Measurements from ENCODE around the gene DENND1A.

DENND1A gene

GRCh38 chr9:123865226-123866000 is 64.5 kb downstream of the DENND1A start:
- DNase-seq (ENCODE audit: low read depth) = no peak

GRCh38 chr9:123864251-123864650 is 65.7 kb downstream of the DENND1A start:
- no peak for DNase-seq (ENCODE audit: low read depth)

DNA sequence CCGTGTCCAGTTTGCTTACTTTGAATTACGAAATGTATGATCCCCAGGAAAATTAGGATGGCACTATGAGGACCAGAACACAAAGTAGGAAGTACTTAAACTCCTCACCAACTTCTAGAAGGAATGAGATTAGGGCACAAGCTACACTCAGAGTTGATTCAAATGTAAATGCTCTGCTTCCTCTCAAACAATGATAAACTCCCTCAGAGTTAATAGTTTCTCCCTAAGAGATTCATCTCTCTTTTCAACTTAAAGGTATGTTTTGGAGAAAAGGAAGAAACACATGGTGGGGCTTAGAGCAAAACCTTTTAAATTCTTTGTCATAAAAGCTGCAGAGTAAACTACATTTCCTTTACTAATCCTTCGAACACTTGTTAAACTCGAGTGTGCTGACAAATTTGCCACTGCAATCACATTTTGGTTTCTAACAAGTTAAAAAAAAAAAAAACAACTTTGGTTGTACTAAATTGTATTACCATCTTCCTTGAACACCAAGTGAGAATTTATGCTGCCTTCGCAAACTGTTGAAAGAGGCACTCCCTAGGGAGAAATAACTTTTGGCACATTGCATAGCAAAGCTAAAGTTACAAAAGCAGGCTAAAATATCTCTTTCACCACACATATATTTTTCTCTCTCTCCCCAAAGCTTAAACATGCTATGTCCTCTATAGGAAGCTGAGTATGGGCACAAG is 66.6 kb downstream of the DENND1A start:
- no peak for DNase-seq (ENCODE audit: low read depth)

DNA sequence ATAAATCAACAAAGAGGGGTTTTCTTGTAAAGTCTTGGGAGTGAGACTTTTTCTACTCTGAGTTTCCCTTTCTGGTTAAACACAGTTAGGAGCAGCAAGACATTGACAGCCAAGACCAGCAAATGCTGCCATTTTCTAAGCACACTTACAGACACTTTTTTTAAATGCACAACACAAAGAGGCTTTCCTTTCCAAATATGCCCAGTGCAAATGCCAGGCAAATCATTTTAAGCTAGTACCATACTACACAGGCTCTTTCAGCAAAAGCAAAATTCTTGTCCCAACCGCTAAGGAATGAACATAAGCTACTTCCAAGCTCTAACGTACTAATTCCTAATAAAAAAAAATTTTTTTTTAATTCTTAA is 68.2 kb downstream of the DENND1A start:
- DNase-seq (ENCODE audit: low read depth) = no peak

DNA sequence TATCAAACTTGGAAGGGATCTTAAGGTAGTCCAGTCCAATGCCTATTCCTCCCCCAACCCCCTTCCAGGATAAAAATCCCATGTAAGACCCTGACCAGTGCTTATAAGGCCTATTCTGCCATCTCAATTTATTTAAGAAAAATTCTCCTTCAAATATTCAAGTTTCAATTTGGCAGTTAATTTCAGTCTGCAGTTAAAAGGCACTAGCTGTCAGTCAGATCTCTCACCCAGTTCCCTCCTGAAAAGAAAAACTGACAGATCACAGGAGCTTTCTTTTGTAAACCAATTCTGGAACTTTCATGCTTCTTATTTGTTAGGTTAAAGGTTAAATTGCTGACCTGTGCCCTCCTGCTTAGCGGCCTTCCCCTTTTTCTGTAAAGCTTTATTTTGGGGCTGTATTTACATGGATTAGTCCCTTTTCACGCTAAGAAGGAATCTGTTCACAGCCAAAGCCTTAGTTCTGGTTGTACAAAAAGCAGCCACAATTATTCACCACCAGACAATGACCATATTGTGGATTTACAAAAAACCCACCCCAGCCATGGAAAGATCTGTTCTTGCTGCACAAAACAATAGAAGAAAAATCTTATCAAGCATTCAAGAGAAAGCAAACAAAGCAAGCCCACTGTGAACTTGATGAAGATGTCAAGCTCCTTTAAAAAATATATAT is 68.7 kb downstream of the DENND1A start:
- DNase-seq (ENCODE audit: low read depth) = no peak

DNA sequence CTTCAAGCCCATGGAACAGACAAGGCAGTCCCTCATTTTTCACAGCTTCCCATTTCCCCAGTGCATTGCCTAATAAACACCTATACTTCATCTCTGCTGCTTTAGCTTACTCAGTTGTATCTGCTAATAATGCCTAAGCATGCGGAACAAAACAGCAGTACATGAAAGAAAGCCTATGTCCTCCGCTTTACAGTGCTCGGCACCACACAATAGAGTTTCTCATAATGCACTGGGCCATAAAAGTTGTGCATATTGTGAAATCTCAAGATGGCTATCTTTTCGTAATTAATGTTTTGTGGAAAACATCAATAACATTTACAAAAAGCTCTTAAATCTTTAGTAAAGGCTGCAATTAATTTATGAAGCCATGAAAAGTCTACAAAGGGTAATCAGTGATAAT is 69.3 kb downstream of the DENND1A start:
- DNase-seq (ENCODE audit: low read depth) = no peak

DNA sequence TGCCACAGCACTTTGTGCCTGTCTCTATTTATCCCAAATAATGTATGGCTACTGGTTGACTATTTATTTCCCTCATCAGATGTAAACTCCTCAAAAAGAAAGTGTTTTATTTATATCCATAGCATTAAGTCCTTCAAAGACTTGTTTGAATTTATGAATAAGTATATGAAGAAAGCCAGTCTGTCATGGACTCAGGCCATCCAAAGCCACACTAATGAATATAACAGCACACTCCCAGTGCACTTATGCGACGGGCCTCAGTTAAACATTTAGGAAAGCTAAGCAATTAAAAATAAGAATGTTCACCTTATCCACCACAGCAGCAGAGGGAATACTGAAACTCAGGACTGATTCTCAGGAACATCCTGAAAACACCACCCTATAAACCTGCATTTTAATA is 77.5 kb downstream of the DENND1A start:
- no peak for DNase-seq (ENCODE audit: low read depth)

DNA sequence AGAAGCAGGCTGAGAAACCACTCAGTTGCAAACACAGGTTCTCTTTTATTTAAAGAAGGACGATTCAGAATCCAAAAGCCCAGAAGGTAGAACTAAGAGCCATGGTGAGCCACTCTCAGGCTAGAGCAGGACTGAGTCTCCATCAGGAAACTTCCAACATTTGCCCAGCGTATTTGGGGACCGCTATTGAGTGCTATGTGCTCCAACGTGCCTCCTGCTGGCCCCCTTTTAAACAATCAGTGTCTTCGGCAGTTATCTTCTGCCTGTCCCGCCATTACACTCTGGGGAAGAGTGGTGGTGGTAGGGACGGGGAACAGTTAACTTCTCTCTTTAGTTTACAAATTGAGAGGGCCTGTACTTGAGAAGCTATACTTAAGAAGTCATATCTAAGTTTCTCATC is 78.1 kb downstream of the DENND1A start:
- no peak for DNase-seq (ENCODE audit: low read depth)

DNA sequence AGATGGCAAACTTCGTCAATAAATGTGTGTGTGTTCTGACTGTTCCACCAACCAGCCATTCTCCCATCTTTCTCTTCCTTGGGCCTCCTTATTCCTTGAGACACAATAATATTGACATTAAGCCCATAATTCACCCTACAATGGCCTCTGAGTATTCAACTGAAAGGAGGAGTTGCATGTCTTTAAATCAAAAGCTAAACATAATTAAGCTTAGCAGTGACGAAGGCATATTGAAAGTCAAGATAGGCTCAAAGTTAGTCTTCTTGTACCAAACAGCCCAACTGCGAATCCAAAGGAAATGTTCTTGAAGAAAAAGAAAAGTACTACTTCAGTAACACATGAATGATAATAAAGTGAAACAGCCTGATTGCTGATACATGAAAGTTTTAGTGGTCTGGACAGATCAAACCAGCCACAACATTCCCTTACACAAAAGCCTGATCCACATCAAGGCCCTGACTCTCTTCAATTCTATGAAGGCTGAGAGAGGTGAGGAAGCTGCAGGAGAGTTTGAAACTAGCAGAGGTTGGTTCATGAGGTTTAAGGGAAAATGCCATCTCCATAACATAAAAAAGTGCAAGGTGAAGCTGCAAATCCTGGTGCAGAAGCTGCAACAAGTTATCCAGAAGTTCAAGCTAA is 81.4 kb downstream of the DENND1A start:
- no peak for DNase-seq (ENCODE audit: low read depth)

GRCh38 chr9:123846966-123847365 is 83.0 kb downstream of the DENND1A start:
- DNase-seq (ENCODE audit: low read depth) = no peak

DNA sequence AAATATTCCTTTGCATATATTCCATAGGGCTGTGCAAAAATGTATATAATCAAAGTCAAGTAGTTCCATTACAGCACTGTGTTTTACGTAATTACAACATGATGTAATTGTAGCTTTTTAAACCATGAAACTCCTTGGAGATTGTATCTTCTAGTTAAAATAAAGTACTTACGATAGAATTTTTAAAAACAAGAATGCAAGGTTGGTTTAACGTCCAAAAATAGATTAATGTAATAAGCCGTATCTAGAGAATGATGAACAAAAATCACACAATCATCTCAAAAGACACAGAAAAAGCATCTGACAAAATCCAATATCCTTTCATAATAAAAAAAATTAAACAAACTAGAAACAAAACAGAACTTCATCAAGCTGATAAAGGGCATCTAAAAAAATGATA is 86.2 kb downstream of the DENND1A start:
- no peak for DNase-seq (ENCODE audit: low read depth)

DNA sequence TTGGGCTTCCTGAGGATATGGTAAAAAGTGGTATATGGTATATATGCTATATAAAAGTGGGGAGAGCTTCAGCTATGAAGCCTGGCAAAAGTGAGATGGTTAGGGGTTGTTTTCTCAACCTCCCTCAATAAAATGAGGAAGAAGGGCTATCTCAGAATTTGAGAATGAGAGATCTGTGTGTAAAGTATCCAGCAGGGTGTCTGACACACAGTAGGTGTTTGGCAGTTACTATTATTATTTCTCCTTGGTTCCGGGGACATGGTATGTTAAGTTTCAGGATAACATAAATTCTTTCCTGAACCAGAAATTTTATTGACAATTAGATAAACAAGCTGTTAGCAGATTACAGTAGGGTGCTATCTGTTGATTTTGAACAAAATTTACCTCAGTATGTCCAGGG is 94.1 kb downstream of the DENND1A start:
- no peak for DNase-seq (ENCODE audit: low read depth)

- DNase-seq (ENCODE audit: low read depth) = no peak
These were observed 94.9 kb downstream of the DENND1A start for GRCh38 chr9:123834889-123835562.

DNA sequence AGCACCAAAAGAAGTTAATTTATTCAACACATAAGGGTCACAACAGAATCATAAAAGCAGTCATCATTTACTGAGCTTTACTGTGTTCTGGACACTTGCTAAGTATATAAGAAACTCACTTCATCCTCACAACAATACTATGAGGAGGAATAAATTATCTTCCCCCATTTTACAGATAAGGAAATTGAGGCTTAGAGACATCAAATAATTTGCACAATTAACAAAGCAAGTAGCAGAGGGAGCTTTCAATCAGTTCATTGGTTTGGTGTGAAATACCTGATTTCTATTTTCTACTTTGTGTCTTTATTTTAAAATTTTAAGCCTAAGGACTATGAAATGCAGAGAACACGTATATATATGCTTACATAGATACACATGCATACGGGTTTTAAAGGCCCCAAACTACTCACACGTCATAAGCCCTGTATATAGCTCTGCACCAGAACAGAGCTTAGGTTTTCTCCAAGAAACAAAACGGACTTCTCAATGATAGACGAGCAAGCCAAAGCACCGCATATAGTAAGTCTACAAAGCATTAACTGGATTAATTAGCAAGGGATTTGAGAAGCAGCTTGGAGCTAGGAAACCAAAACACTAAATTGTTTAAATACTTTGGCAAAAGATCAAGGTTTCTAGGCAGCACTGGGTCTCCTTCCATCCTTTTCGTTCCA is 95.6 kb downstream of the DENND1A start:
- DNase-seq (ENCODE audit: low read depth) = no peak

DNA sequence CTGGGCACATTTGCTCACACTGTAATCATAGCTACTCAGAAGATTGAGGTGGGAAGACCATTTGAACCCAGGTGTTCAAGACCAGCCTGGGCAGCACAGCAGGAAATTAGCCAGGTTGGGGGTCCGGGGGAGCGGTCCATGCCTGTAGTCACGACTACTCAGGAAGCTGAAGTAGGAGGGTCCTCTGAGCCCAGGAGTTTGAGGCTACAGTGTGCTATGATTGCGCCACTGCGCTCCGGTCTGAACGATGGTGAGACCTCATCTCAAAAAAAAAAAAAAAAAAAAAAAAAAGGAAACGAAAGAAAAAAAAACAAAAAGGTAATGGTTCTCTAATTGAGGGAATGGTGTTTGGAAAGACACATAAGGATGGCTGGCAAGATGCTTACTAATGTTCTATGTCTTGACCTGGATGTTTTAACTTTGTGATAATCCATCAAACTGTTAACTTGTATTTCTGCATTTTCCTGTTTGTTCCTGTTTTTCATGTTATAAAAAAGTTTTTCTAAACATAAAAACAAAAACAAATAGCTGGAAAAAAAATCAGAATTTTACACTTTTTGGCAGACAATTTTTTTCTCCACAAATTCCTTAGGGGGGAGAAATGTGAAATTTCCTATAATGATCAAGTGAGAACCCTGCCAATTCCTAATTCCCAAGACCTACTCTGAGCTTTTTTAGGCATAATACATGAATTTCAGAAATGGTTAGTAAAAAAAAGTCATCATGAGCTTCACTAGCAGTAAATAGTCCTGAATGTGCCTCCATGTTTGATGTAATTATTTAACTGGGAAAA is 96.9 kb downstream of the DENND1A start:
- DNase-seq (ENCODE audit: low read depth) = no peak

DNA sequence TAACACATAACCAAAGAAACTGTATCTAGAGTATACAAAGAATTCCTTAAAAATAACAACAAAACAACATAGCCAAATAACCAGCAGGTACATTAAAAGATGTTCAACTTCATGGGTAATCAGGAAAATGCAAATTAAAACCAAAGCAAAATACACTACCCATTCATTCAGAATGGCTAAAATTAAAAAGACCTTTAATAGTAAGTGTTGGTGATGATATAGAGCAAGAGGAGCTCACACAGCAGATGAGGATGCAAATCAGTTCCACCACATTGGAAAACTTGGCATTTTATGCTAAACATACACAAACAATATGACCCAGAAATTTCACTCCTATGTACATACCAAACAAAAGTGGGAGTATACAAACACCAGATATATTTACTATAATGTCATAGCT is 97.8 kb downstream of the DENND1A start:
- no peak for DNase-seq (ENCODE audit: low read depth)

DNA sequence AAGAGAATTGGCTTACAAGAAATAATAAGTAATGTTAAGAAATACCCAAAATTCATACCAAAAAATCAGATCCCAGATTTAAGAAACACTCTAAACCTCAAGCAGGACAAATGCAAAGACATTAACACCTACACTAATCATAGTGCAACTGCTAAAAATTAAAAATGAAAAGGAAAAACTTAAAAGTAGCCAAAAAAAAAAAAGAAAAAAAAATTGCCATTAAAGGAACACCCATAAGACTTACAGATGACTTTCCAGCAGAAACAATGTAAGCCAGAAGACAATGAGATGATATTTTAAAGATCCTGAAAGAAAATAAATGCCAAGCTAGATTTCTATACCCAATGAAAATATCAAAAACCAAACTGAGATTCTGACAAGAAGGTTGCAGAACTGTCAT is 101.5 kb downstream of the DENND1A start:
- DNase-seq (ENCODE audit: low read depth) = no peak

GRCh38 chr9:123825342-123826060 is 104.4 kb downstream of the DENND1A start:
- no peak for DNase-seq (ENCODE audit: low read depth)

DNA sequence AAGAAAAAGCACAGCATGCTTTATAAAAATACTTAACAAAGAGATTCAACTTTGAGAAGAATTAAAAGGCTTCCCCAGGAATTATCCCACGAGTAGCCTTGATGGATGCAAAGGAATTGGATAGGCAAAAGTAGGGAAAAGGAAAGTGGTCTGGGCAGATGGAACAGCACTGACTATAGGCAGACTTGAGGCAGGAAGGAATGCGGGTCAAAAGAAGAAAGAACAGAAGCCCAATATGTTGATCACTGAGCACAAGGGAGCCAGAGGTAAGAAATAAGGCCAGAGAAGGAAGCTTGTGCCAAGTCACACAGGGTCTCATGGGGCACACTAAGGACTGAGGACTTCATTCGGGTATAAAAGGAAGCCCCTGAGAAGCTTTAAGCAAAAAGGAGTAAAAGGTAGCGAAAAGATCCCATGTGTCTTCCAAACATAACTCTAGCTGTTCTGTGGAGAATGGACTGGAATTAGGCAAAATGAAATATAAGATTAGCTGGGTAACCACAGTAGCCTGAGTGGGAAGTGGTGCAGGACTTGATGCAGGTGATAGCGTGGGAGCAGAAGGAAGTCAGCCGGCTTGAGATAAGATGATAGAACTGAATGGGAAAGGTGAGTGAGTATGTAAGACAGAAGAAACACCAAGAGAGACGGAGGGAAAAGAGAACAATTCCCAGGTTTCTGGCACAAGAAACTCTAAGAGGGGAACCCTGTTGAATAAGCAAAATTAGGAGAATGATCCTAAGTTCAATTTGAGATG is 106.6 kb downstream of the DENND1A start:
- DNase-seq (ENCODE audit: low read depth) = no peak

Measured in activated gamma-delta T cell treated with anti-CD3 and anti-CD28 coated beads, Interleukin-2, amount 50 U/mL, for 16 hours (primary cell).